Glutamatergic neuron (in vitro differentiated cells): ENCODE data around the gene KMT2E. TPM values are rescaled to one million over a fixed set of nuclear protein-coding genes. Genes with fewer than 3 reads are reported as not detected.

Experiments used
- DNase-seq: peaks from one replicate; pipeline ENCODE4 v3.0.0; 2022
- H3K27ac Mint-ChIP-seq: one replicate; pipeline ENCODE4 v1.8.0; 2020; ENCODE audit warnings: mild to moderate bottlenecking, mixed read lengths, inconsistent platforms; ENCODE audit not compliant: unreplicated experiment
- H3K27me3 Mint-ChIP-seq: one replicate; pipeline ENCODE4 v1.8.0; 2020; ENCODE audit warnings: mild to moderate bottlenecking, moderate library complexity, mixed read lengths, inconsistent platforms; ENCODE audit not compliant: unreplicated experiment
- H3K36me3 Mint-ChIP-seq: one replicate; pipeline ENCODE4 v1.8.0; 2020; ENCODE audit warnings: mild to moderate bottlenecking, mixed read lengths, inconsistent platforms; ENCODE audit not compliant: unreplicated experiment
- H3K4me1 Mint-ChIP-seq: one replicate; pipeline ENCODE4 v1.8.0; 2020; ENCODE audit warnings: mild to moderate bottlenecking, low read depth, mixed read lengths, inconsistent platforms; ENCODE audit not compliant: unreplicated experiment
- H3K4me3 Mint-ChIP-seq: one replicate; pipeline ENCODE4 v1.8.0; 2020; ENCODE audit warnings: mild to moderate bottlenecking, mixed read lengths, inconsistent platforms; ENCODE audit not compliant: unreplicated experiment
- H3K9me3 Mint-ChIP-seq: one replicate; pipeline ENCODE4 v1.8.0; 2020; ENCODE audit warnings: mild to moderate bottlenecking, moderate library complexity, mixed read lengths, inconsistent platforms; ENCODE audit not compliant: unreplicated experiment
- CTCF ChIP-seq: fragments of 200-600 bp; sonication (generic); IDR thresholded peaks from one replicate; pipeline ENCODE4 v1.5.0; 2021; ENCODE audit not compliant: partially characterized antibody, unreplicated experiment
- total RNA-seq: library from RNA; stranded (reverse); fragmentation: NEBNext Ultra II Directional; extraction: Animal tissue kit (Norgen Biotek cat#: 25700); gene quantifications from one replicate; pipeline ENCODE4 v1.2.1, GENCODE V29; 2021; ENCODE audit not compliant: unreplicated experiment

KMT2E gene
- total RNA-seq, 1 donor from 2014 or later = 126 TPM

GRCh38 chr7:105009667-105010503, 4.1 kb upstream of the KMT2E start:
- H3K27me3 Mint-ChIP-seq = peaks cover 24% of the 10 kb centered on the region
- no peak for TF ChIP-seq CTCF
- DNase-seq = no peak
- H3K4me3 Mint-ChIP-seq = peak overlapping the region; percentile 96
- H3K9me3 Mint-ChIP-seq = peaks cover 26% of the 10 kb centered on the region
- H3K4me1 Mint-ChIP-seq = peaks cover 19% of the 10 kb centered on the region
- no peak overlapping the region for H3K27ac Mint-ChIP-seq
- peaks cover 6% of the 10 kb centered on the region for H3K36me3 Mint-ChIP-seq

DNA sequence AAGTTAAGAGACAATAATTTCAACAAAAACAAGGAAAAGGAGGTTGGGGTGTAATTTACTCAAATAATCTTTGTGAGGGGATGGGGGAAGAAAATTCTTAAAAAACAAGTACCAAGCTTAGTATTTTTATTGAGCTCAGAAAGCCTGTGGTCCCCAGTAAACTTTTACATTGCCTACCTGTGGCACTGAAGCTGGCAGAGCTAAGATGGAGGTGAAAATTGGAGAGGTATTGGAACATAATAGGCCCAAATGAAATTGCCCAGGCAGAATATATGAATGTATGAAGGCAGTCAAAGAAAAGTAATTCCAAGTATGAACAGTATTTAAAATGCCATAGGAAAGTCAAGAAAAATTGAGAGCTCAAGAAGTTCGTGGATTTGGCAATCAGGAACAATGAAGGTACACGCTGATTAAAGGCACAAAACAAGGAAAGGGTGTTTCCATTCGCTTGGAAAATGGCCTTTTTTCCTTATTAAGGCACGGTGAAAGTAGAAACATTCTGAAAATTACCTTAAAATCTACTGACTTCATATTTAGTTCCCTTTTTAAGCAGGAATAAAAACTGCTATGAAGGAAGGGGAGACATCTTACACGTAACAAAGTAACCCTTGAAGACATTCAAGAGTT, 3.4 kb upstream of the KMT2E start:
- H3K36me3 Mint-ChIP-seq = peaks cover 6% of the 10 kb centered on the region
- no peak for DNase-seq
- peaks cover 31% of the 10 kb centered on the region for H3K27me3 Mint-ChIP-seq
- H3K4me1 Mint-ChIP-seq = peaks cover 15% of the 10 kb centered on the region
- TF ChIP-seq CTCF = no peak
- H3K27ac Mint-ChIP-seq = no peak overlapping the region
- H3K9me3 Mint-ChIP-seq = peaks cover 31% of the 10 kb centered on the region
- peak overlapping the region; percentile 96 for H3K4me3 Mint-ChIP-seq

DNA sequence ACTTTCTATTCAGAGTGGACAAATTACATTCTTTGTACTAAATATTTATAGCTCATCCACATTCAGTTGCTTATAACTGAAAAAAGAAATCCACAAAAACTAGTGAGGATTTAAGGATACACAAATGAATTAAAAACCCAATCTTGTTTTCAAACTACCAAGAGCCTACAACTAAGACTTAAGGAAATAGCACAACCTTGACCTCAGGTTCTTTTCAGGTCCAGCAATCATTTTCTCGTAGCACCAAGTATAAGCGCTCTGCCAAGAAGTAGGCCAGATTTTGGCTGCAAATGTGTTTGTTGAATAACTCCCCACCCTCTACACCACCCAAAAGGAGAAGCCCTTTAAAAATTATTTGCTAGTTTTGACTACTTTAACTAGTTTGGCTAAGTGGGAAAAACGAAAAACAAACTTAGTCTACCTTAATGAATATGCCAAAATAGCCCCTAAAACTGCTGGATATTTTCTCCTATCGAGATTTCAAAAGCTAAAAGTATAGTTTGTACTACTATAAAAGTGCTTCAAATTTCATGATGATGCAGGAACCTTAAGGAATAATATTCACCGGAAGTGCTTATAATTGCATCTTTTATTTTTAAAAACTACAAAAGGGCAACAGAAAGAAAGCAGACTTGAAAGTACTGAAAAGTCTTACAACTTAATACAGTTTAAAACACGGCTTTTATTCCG, 2.7 kb upstream of the KMT2E start:
- no peak for TF ChIP-seq CTCF
- Mint-ChIP-seq H3K27me3 (peaks cover 31% of the 10 kb centered on the region), H3K27ac (peak overlapping the region; percentile 77), H3K4me1 (peaks cover 14% of the 10 kb centered on the region), H3K9me3 (peaks cover 31% of the 10 kb centered on the region), H3K36me3 (peaks cover 6% of the 10 kb centered on the region), H3K4me3 (peak overlapping the region; percentile 96)
- DNase-seq = no peak

- Mint-ChIP-seq H3K4me3 (peak overlapping the region; percentile 96), H3K27ac (peak overlapping the region; percentile 100), H3K9me3 (peaks cover 31% of the 10 kb centered on the region), H3K4me1 (peaks cover 10% of the 10 kb centered on the region), H3K27me3 (peaks cover 31% of the 10 kb centered on the region), H3K36me3 (peaks cover 6% of the 10 kb centered on the region)
- no peak for DNase-seq
- no peak for TF ChIP-seq CTCF
Measured at GRCh38 chr7:105011831-105012502, 2.0 kb upstream of the KMT2E start.
